GM12872 (cell line): ENCODE measurements around the gene SCGB1C2.

Source experiments
- TF ChIP-seq, protein P1 (sequence below): IDR thresholded peaks from 3 replicates; pipeline ENCODE4 v1.5.1; 2011; ENCODE audit warnings: low read depth, mild to moderate bottlenecking, low read length, moderate library complexity; ENCODE audit not compliant: insufficient read depth

SCGB1C2 gene

DNA sequence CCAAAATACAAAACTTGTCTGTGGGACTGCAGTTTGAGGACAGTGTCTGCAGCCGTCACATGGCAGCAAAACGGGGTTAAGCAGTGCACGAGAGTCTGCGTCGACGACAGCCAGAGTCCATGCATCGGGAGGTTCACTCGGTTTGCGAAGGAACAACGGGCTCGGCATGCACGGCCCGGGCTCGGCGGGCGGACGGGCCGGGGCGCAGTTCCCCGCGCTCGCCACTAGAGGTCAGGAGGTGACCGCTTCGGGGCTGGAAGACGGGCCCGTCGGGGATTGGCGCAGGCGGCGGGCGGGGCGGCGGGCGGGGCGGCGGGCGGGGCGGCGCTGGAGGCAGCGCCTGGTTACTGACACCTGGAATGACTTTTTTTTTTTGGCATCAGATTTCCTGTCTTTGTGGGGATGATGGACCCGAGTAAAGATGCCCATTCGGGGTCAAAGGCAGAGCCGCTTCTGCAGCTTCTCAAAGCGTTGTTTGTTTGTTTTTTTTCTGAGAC lies 6.5 kb downstream of the SCGB1C2 start:
- TF ChIP-seq, protein P1, sequence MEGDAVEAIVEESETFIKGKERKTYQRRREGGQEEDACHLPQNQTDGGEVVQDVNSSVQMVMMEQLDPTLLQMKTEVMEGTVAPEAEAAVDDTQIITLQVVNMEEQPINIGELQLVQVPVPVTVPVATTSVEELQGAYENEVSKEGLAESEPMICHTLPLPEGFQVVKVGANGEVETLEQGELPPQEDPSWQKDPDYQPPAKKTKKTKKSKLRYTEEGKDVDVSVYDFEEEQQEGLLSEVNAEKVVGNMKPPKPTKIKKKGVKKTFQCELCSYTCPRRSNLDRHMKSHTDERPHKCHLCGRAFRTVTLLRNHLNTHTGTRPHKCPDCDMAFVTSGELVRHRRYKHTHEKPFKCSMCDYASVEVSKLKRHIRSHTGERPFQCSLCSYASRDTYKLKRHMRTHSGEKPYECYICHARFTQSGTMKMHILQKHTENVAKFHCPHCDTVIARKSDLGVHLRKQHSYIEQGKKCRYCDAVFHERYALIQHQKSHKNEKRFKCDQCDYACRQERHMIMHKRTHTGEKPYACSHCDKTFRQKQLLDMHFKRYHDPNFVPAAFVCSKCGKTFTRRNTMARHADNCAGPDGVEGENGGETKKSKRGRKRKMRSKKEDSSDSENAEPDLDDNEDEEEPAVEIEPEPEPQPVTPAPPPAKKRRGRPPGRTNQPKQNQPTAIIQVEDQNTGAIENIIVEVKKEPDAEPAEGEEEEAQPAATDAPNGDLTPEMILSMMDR, result peak; percentile 81

DNA sequence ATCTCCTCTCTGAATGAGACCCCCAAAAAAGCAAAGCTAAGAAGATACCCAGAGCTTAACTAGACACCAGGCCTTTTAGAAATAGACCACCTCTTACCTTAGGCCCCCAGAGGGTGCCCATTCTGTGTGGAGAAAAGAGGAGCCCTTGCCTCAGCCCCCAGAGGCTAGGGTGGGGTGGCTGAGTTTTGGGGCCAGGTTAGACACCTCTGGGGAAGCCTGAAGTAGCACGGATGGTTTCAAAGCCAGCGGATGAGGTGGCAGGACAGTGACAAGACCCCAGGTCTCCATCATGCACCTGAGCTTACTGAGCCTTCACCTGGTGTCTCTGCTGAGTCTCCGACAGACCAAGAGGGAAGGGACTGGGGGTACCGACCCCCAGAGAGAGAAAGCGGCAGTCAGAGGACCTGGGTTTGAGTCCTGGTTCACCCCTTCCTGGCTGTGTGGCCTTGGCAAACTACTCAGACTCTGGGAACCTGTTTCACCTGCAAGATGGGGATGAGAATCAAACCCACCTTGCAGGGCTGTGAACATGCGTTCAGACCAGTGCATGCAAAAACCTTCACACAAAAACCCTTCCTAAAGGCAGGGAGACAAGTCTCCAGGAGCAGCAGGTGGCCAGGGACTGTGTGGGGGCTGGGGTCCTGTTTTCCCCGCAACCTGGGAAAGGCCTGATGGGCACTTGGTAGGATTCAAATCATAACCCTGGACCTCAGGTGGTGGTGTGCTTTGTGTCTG lies 7.7 kb downstream of the SCGB1C2 start:
- TF ChIP-seq, protein P1, result no peak

DNA sequence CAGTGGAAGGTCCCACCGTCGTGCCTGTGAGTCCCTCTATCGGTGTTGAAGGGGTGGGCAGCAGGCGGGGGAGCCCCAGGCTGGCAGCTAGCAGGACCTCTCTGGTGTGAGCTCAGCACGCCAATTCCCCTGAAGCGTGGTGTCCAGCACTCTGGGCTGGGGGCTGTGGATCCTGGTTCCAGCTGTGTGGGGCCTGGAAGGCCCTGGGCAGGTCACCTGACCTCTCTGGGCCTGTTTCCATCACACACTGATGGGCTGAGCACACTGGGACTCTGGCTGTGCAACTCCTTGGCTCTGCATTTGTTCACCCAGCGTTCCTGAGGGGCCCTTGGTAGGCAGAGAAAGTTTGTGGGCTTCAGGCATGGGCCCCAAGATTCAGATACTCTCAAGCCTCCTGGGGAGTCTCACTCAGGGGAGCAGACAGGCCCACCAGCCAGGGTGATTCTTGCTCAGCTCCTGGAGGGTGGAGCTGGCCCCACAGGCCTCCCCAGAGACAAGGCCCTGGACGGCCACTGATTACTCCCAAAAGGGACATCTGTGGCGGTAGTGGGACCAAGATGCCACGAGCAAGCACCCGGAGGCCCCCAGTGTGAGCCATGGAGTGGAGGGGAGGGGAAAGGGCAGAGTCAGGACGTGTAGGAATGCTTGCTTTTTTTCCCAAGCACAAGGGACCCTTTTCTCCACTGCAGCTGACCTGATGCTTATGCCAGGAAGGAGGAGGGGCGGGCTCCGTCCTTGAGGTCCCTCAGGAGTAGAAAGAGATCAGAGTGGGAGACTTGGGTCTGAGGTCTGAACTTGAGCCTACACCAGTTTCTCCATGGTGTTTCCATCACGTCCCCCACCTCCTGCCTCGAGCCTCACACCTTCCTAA lies 8.5 kb downstream of the SCGB1C2 start:
- TF ChIP-seq, protein P1, result no peak

DNA sequence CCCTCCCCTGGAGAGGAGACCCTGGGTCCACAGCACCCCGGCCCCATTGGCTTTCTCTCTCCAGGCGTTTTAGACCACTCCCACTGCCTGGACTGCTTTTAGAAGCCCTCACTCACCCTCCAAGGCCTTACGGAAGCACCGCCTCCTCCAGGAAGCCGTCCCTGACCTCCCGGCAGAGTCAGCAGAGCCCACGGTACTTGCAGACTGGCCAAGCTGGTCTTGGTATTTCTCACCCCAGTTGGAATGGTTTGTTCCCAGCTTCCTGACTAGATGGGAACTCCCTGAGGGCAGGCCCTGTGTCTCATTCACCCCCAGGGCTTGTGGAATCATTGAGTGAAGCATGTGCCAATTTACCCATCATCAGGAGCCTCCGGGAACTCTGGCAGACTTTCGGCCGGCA lies 9.2 kb downstream of the SCGB1C2 start:
- TF ChIP-seq, protein P1, result no peak

DNA sequence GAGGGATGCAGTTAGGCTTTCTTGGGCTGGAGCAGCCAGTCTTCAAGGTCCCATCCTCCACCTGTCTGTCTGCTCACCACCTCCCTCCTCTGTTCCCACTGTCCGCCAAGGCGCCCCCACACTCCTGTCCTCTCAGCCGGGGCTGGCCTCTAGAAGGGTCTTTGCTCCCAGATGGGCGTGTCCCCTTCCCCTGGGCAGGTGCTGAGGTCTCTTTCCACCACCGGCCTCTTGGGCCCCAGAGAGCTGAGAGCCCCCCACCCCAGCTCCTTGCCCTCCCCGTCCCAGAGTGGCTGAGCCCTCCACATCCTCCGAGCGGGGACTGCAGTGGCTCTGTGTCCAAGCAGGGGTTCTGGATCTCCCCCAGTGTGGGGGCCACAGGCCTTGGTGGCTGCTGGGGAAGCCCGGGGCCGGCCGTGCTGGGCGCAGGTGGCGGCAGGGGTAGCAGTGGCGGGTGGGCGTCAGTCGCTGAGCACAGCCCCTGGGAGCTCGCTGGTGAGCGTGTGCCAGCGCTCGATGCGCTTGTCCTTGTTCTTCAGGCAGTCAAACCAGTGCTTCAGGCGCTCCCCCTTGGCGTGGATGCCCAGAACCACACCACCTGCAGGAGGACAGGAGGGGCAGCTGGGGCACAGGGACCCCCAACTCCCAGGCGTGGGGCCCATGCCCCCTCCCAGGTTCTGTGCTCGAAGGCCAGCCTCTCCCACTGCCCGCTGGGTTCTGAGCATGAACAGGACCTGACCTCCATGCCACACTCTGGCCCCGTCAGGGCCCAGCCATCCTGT lies 9.8 kb downstream of the SCGB1C2 start:
- TF ChIP-seq, protein P1, result no peak

DNA sequence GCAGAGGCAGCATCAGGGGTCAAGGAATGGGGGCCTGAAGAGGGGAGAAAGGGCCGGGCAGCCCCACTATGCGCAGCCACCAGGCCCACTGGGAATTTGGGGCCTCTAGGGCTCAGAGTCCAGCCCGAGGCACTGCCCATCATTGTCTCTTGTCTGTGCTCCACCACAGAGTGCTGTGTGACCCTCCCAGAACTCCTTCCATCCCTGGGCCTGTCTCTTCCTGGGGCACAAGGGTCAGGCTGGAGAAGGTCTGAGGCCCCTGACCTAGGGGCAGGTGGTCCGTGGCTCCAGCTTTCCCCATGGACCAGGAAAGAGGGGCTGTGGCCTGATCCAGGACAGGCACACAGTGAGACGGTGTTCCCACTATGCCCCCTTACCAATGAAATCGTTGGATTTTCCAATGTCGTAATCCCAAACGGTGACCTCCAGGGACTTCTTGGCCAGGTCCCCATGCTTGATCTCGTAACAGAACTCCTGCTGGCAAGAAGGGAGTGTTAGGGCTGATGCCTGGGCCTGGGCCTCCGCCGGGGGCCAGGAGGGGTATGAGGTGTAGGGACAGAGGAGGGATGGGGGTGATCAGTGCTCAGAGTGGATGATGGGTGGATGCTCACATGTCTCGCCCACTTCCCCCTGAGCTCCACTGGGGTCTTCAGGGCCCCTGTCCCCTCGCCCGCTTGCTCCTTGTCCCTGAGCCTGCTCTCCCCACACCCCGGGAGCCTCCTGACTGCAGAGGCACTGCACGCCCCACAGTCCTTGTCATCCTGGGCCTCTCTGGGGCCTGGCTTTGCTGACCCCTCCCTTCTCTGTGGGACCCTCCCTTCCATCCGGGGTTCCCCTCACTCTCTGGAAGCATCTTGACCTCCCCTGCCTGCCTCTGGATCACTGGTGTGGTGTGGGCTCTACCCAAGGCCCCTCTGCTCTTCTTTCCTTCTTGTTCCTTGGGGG lies 10.7 kb downstream of the SCGB1C2 start:
- TF ChIP-seq, protein P1, result no peak
